Measurements from ENCODE around the gene NUTF2. TPM values are rescaled to one million over a fixed set of nuclear protein-coding genes. Genes with fewer than 3 reads are reported as not detected.

NUTF2 gene
- 100 to 1,000 TPM; 126 to 148 (median 131) TPM for polyA plus RNA-seq (ENCODE audit: low read depth in 6 of 6)

DNA sequence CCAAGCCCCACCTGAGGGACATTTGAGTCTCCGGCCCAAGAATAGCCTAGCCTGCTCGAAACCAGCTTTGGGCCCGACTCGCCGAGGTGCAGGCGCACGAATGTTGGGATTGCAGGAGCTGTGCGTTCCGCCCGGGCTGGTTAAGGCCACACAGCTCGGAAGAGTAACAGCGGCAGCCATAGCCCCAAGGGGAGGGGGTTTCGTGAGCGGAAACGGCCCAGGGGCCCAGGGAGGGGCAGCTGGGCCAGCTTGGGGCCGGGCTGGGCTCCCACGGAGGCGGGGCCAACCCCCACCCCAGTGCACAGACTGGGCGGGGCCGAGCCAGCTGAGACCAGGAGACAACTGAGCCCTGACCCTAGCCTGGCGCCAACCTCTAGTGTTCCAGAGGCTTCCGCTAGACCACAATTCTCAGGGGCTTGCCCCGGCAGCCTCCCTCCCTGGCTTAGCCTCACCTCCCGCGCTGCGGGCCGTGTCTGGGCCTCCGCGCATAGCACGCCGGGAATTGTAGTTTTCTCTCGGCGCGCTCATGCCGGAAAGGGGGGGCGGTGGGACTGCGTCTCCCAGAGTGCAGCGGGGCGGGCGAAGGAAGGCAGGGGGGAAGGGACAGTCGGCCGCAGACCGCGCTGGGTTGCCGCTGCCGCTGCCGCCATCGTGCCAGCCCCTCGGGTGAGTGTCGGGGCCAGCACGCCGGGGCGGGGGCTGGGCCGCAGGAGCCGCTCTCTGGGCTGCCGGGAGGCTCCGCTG is at the start of gene NUTF2:
NUTF2 (plus strand) TSS at position 614 of the 744 bp plus-strand sequence. CDS start 18,198 bp downstream, outside the sequence.
- Mint-ChIP-seq H3K36me3 (no peaks in the 10 kb centered on the region), H3K27ac (peak within 1 kb of the TSS; percentile 78 to 96 (median 94))

GRCh38 chr16:67800338-67800926 is 46.3 kb upstream of the NUTF2 start:
- Mint-ChIP-seq H3K27ac (peak overlapping the region in 3 of 6 donors; percentile 79 to 98 (median 96)), H3K27me3 (no peaks in the 10 kb centered on the region), H3K9me3 (no peaks in the 10 kb centered on the region), H3K4me3 (peak overlapping the region in 5 of 8 donors; percentile 10 to 95 (median 53)), H3K4me1 (peaks cover 48 to 85% (median 82%) of the 10 kb centered on the region in 3 donors), H3K36me3 (peaks cover 5 to 7% of the 10 kb centered on the region in 2 donors)
- no peak for DNase-seq
- ATAC-seq (ENCODE audit: low read depth in 2 of 2), result no peak

More for the DNA sequence above, at the start of gene NUTF2:
- DNase-seq (peak; percentile 97), ATAC-seq (ENCODE audit: low read depth in 2 of 2) (peak; percentile 66 to 68)
- no peaks in the 10 kb centered on the region for H3K27me3 Mint-ChIP-seq
- H3K9me3 Mint-ChIP-seq, result no peaks in the 10 kb centered on the region
- H3K4me1 Mint-ChIP-seq, result peaks cover 42 to 63% (median 44%) of the 10 kb centered on the region in 3 donors
- H3K4me3 Mint-ChIP-seq, result peak within 1 kb of the TSS; percentile 88 to 96 (median 92)

GRCh38 chr16:67801241-67801640 is 45.5 kb upstream of the NUTF2 start:
- Mint-ChIP-seq H3K36me3 (peaks cover 5 to 7% of the 10 kb centered on the region in 2 donors), H3K4me1 (peaks cover 51 to 91% (median 86%) of the 10 kb centered on the region in 3 donors)

GRCh38 chr16:67801883-67802282 is 44.9 kb upstream of the NUTF2 start:
- ATAC-seq (ENCODE audit: low read depth in 2 of 2), result peak; percentile 30
- Mint-ChIP-seq H3K4me3 (peak overlapping the region; percentile 60 to 95 (median 82)), H3K27me3 (no peaks in the 10 kb centered on the region), H3K36me3 (peaks cover 5 to 7% of the 10 kb centered on the region in 2 donors), H3K9me3 (no peaks in the 10 kb centered on the region), H3K4me1 (peaks cover 45 to 85% (median 82%) of the 10 kb centered on the region in 3 donors), H3K27ac (peak overlapping the region; percentile 79 to 98 (median 96))
- DNase-seq, result peak; percentile 84

More at GRCh38 chr16:67801241-67801640, 45.5 kb upstream of the NUTF2 start:
- ATAC-seq (ENCODE audit: low read depth in 2 of 2), result no peak
- no peak for DNase-seq
- Mint-ChIP-seq H3K27ac (peak overlapping the region in 5 of 6 donors; percentile 79 to 98 (median 96)), H3K9me3 (no peaks in the 10 kb centered on the region), H3K4me3 (peak overlapping the region; percentile 27 to 95 (median 82)), H3K27me3 (no peaks in the 10 kb centered on the region)

DNA sequence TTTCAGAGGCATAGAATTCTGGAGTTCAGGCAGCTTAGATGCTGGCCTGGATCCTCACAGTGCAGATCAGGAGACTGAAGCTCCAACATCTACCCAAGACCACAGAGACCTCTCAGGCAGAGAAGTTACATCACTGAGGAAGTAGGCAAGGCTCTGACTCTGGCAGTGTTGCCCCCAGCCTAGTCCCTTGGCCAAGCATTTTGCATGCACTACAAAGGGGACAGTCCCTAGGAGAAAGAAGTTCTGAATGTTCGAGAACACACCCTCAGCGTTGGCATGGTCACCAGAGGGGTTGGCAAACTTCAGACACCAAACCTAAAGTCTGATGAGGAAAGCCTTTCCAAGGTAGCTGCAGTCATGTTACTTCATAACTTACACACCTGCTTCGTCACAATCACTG is 42.8 kb upstream of the NUTF2 start:
- DNase-seq (peak; percentile 85), ATAC-seq (ENCODE audit: low read depth in 2 of 2) (peak; percentile 33 to 42)
- Mint-ChIP-seq H3K4me1 (peaks cover 43 to 77% (median 69%) of the 10 kb centered on the region in 3 donors), H3K27ac (peak overlapping the region; percentile 92 to 99 (median 98)), H3K9me3 (no peaks in the 10 kb centered on the region), H3K27me3 (no peaks in the 10 kb centered on the region), H3K4me3 (peak overlapping the region; percentile 71 to 95 (median 92)), H3K36me3 (peaks cover 5 to 7% of the 10 kb centered on the region in 2 donors)

DNA sequence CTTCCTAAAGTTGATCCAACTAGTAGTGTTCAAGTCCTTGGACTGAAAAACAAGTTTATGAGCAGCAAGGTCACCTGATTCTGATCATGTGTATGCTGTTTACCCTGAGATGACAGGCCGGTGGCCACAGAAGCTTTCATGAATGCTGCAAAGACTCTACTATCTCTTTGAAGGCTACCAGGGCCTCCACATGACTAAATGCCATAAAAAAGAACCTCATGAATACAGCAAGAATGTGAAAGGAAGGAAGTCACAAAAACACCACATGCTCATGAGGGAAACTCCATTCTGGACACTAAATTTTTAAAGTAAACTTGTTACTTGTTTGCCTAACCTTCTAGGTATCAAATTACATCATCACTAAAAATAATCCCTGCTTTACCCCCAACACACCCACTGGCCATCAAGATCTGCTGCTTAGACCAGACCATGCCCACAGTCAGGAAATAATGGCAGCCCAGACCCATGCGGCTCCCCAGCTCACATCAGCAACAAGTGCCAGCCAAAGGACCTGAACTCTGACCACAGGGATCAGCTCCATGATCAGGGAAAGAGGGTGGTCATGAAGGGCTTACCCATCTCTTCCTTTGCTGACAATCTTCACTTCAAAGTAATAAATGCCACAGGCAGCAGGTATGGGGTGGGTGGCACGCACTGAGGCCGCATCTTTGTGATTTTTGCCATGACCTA is 41.7 kb upstream of the NUTF2 start:
- ATAC-seq (ENCODE audit: low read depth in 2 of 2) (no peak), DNase-seq (no peak)
- Mint-ChIP-seq H3K9me3 (no peaks in the 10 kb centered on the region), H3K27me3 (no peaks in the 10 kb centered on the region), H3K4me1 (peaks cover 37 to 68% (median 59%) of the 10 kb centered on the region in 3 donors), H3K36me3 (peaks cover 0 to 5% of the 10 kb centered on the region in 2 donors), H3K27ac (peak overlapping the region; percentile 92 to 99 (median 98)), H3K4me3 (peak overlapping the region; percentile 71 to 97 (median 94))

DNA sequence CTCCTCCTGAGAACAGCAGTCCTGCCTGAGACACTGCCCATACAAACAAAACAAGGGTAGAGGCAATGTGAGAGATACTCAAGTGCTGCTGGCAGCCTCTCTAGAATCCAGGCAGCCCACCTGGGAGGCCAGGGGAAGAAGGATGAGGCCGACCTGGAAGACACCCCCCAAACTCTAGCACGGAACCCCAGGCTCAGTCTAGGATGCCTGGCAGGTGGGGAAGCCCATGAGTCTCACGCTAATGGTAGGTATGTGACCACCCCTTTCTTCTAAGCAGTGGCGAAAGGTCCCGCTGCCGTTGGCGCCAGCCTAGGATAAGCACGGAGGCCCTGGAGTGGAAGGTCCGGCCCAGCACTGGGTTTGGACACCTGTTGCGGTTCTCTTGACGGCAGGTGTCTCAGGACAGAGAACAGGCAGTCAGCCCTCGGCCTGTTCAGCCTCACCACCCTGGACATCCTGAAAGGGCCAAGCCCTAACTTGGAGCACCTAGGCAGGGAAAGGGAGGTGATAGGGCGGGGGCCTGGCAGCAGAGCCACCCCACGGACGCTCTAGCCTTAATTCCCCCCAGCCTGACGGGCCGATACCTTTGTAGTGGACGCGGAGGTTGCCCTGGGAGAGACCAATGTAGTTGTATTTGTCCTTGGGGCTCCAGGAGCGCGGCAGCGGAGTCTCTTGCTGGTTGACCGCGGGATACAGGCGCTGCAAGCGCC is 40.9 kb upstream of the NUTF2 start:
- H3K4me3 Mint-ChIP-seq, result peak overlapping the region; percentile 71 to 97 (median 94)
- DNase-seq (no peak), ATAC-seq (ENCODE audit: low read depth in 2 of 2) (no peak)
- H3K27ac Mint-ChIP-seq, result peak overlapping the region in 5 of 6 donors; percentile 54 to 98 (median 92)
- H3K4me1 Mint-ChIP-seq, result peaks cover 29 to 59% (median 50%) of the 10 kb centered on the region in 3 donors
- no peaks in the 10 kb centered on the region for H3K9me3 Mint-ChIP-seq
- no peaks in the 10 kb centered on the region for H3K27me3 Mint-ChIP-seq
- H3K36me3 Mint-ChIP-seq, result peaks cover 0 to 5% of the 10 kb centered on the region in 2 donors

DNA sequence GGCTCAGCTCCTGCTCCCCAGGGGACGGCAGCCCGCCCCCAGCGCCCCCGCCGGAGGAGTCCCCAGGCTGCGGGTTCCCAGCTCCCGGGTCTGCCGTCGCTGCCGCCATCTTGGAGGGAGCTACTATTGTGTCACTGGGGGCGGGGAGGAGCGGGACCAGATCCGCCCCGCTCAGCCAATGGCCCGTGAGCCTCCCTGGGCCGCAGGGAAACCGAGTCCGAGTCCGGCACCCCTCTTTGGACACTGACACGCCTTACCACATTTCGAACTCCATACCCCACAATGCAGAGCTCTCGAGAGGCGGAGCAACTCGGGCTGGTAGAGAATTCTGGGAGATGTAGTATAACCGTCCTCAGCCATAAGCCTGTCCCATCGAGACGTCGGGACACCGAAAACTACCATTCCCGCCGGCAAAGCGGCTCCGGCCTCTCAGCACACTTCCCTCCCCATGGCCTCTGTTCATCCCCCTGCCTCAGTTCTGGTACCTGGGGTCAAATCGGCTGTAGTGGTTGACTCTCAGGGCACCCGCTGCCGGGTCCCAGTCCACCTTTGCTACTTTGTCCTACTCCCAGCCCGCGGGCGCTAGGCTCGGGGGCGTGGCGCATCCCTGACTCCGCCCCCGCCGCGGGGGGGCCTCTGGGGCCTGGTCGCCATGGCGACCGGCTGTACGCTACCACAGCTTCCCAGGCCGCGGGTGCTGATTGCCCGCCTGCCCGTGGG is 40.1 kb upstream of the NUTF2 start, which contains the start of the genes RANBP10 and TSNAXIP1:
RANBP10 (minus strand) TSS at position 133 of the 720 bp plus-strand sequence; CDS start at position 109, 24 bp downstream.
TSNAXIP1 (plus strand) TSS at position 462 of the 720 bp plus-strand sequence. CDS start 261 bp downstream, outside the sequence.
- Mint-ChIP-seq H3K4me1 (peaks cover 22 to 52% (median 43%) of the 10 kb centered on the region in 3 donors), H3K9me3 (no peaks in the 10 kb centered on the region), H3K4me3 (peak within 1 kb of the TSS; percentile 71 to 97 (median 94)), H3K36me3 (peaks cover 0 to 5% of the 10 kb centered on the region in 2 donors), H3K27ac (peak within 1 kb of the TSS; percentile 90 to 98 (median 94)), H3K27me3 (no peaks in the 10 kb centered on the region)
- DNase-seq, result peak; percentile 96
- peak; percentile 81 to 85 for ATAC-seq (ENCODE audit: low read depth in 2 of 2)

DNA sequence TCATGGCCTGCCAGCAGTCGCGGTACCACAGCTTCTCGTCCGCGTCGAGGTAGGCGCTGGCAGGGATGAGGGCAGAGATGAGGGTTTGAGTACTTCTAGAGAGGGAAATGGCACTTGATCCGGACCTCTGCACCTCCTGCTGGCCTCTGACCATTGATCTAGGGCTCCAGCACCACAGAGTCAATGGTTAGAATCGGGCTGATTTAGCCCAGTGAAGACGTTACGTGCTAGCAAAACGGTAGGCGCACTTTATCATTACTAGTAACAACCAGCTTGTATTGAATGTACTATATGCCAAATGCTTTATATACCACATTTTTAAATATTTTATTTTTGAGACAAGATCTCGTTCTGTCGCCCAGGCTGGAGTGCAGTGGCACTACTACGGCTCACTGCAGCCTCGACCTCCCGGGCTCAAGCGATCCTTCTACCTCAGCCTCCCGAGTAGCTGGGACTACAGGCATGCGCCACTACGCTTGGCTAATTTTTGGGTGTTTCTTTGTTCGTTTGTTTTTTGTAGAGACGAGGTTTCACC is 39.5 kb upstream of the NUTF2 start:
- no peaks in the 10 kb centered on the region for H3K9me3 Mint-ChIP-seq
- ATAC-seq (ENCODE audit: low read depth in 2 of 2) (no peak), DNase-seq (no peak)
- H3K27ac Mint-ChIP-seq, result peak overlapping the region; percentile 90 to 98 (median 94)
- peak overlapping the region; percentile 71 to 97 (median 94) for H3K4me3 Mint-ChIP-seq
- H3K4me1 Mint-ChIP-seq, result peaks cover 21 to 45% (median 37%) of the 10 kb centered on the region in 3 donors
- H3K36me3 Mint-ChIP-seq, result peaks cover 0 to 5% of the 10 kb centered on the region in 2 donors
- H3K27me3 Mint-ChIP-seq, result no peaks in the 10 kb centered on the region

GRCh38 chr16:67811899-67812298 is 34.8 kb upstream of the NUTF2 start:
- Mint-ChIP-seq H3K27me3 (no peaks in the 10 kb centered on the region), H3K36me3 (no peaks in the 10 kb centered on the region), H3K9me3 (no peaks in the 10 kb centered on the region), H3K4me3 (no peak overlapping the region), H3K4me1 (peaks cover 6 to 15% (median 12%) of the 10 kb centered on the region in 3 donors), H3K27ac (no peak overlapping the region)
- ATAC-seq (ENCODE audit: low read depth in 2 of 2) (no peak), DNase-seq (no peak)

DNA sequence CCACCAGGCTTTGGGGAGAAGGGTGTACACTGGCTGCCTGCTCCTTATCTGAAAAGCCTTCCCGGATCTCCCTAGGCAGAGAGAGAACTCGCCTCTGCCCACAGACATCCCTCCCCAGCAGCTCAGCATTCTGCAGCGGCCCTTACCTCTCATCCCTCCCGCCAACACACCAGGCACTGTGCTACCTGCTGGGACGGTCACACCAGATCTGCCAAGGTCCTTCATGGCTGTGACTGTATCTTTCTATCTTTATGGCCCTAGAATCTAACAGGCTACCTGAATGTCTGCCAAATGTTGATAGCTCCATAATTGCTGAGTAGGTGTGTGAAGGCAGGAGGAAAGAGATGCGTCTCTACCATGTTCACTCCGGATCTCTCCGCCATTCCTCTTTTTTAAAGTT is 32.2 kb upstream of the NUTF2 start:
- Mint-ChIP-seq H3K4me1 (peaks cover 3 to 9% (median 7%) of the 10 kb centered on the region in 3 donors), H3K4me3 (no peak overlapping the region), H3K36me3 (no peaks in the 10 kb centered on the region), H3K9me3 (no peaks in the 10 kb centered on the region), H3K27ac (no peak overlapping the region), H3K27me3 (no peaks in the 10 kb centered on the region)
- DNase-seq (no peak), ATAC-seq (ENCODE audit: low read depth in 2 of 2) (no peak)

Measured in naive B cell (primary cell).